IPS-15b (cell line): ENCODE measurements around the gene PSMD11.
"Not testable (repeated sequence)": the region's sequence is repeated elsewhere in the genome, so short reads cannot be mapped to it uniquely, and the experiment has no call there.

Experiments used
- H3K27me3 ChIP-seq: one replicate; pipeline ENCODE4 v1.6.1; 2013; ENCODE audit warnings: low read length; ENCODE audit not compliant: control insufficient read depth, insufficient read depth
- H3K36me3 ChIP-seq: one replicate; pipeline ENCODE4 v1.6.1; 2013; ENCODE audit warnings: low read length; ENCODE audit not compliant: control insufficient read depth, insufficient read depth
- H3K4me1 ChIP-seq: one replicate; pipeline ENCODE4 v1.6.1; 2013; ENCODE audit warnings: mild to moderate bottlenecking, low read length; ENCODE audit not compliant: control insufficient read depth, insufficient read depth
- H3K4me3 ChIP-seq: one replicate; pipeline ENCODE4 v1.5.1; 2013; ENCODE audit warnings: low read depth, low read length
- H3K9ac ChIP-seq: one replicate; pipeline ENCODE4 v1.6.1; 2013; ENCODE audit warnings: low read depth, mild to moderate bottlenecking, low read length
- H3K9me3 ChIP-seq: one replicate; pipeline ENCODE4 v1.6.1; 2013; ENCODE audit warnings: mild to moderate bottlenecking, low read length; ENCODE audit not compliant: control insufficient read depth, insufficient read depth

PSMD11 gene

GRCh38 chr17:32446949-32447348 lies 2.6 kb downstream of the PSMD11 start:
- Histone ChIP-seq H3K36me3 (peaks cover 10% of the 10 kb centered on the region), H3K4me1 (peaks cover 2% of the 10 kb centered on the region), H3K9ac (no peak overlapping the region), H3K4me3 (no peak overlapping the region), H3K27me3 (peaks cover 7% of the 10 kb centered on the region), H3K9me3 (no peaks in the 10 kb centered on the region)

DNA sequence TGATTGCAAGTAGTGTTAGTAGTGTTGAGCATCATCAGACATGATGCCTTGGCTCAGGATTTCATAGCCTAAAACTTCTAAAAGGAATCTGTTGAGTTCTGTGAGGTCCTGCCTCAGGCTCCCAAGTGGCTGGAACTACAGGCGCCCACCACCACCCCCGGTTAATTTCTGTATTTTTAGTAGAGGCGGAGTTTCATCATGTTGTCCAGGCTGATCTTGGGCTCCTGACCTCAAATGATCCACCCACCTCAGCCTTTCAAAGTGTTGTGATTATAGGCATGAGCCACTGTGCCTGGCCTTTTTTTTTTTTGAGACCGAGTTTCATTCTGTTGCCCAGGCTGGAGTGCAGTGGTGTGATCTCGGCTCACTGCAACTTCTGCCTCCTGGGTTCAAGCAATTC lies 5.7 kb downstream of the PSMD11 start:
- H3K27me3 ChIP-seq, result no peaks in the 10 kb centered on the region
- no peak overlapping the region for H3K4me3 ChIP-seq
- H3K9ac ChIP-seq, result no peak overlapping the region
- H3K36me3 ChIP-seq, result peaks cover 20% of the 10 kb centered on the region
- peaks cover 2% of the 10 kb centered on the region for H3K4me1 ChIP-seq
- H3K9me3 ChIP-seq, result no peaks in the 10 kb centered on the region

- peaks cover 24% of the 10 kb centered on the region for H3K36me3 ChIP-seq
- not testable (repeated sequence) for H3K27me3 ChIP-seq
Observed at GRCh38 chr17:32450379-32450778, 6.1 kb downstream of the PSMD11 start.

DNA sequence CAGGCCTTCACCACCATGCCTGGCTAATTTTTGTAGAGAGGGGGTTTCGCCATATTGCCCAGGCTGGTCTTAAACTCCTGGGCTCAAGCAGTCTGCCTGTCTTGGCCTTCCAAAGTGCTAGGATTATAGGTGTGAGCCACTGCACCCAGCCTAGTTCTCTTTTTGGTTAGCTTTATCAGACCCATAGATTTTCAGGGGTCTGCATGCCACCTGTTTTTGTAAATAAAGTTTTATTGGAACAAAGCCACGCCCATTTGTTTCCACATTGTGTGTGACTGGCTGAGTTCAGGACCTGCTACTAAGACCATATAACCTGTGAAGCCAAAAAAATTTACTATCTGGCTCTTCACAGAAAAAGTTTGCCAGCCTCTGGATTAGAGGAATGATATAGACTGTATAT lies 7.6 kb downstream of the PSMD11 start:
- Histone ChIP-seq H3K9ac (no peak overlapping the region), H3K36me3 (peaks cover 26% of the 10 kb centered on the region)

More at GRCh38 chr17:32450379-32450778, 6.1 kb downstream of the PSMD11 start:
- H3K4me3 ChIP-seq, H3K9me3 ChIP-seq, H3K9ac ChIP-seq, H3K4me1 ChIP-seq: not testable (repeated sequence)

GRCh38 chr17:32452281-32452680 lies 8.0 kb downstream of the PSMD11 start:
- no peaks in the 10 kb centered on the region for H3K9me3 ChIP-seq
- no peak overlapping the region for H3K4me3 ChIP-seq
- no peaks in the 10 kb centered on the region for H3K4me1 ChIP-seq
- H3K36me3 ChIP-seq, result peaks cover 30% of the 10 kb centered on the region
- no peak overlapping the region for H3K9ac ChIP-seq
- no peaks in the 10 kb centered on the region for H3K27me3 ChIP-seq

More for the DNA sequence above, 7.6 kb downstream of the PSMD11 start:
- Histone ChIP-seq H3K27me3 (no peaks in the 10 kb centered on the region), H3K4me3 (no peak overlapping the region), H3K9me3 (no peaks in the 10 kb centered on the region), H3K4me1 (no peaks in the 10 kb centered on the region)

GRCh38 chr17:32453370-32453769 lies 9.1 kb downstream of the PSMD11 start:
- Histone ChIP-seq H3K4me1 (no peaks in the 10 kb centered on the region), H3K27me3 (no peaks in the 10 kb centered on the region), H3K9me3 (no peaks in the 10 kb centered on the region), H3K36me3 (peaks cover 37% of the 10 kb centered on the region), H3K4me3 (no peak overlapping the region), H3K9ac (no peak overlapping the region)

GRCh38 chr17:32458371-32458770 lies 14.1 kb downstream of the PSMD11 start:
- H3K9me3 ChIP-seq, result no peaks in the 10 kb centered on the region
- no peak overlapping the region for H3K4me3 ChIP-seq
- H3K4me1 ChIP-seq, result no peaks in the 10 kb centered on the region
- no peak overlapping the region for H3K9ac ChIP-seq
- H3K36me3 ChIP-seq, result peaks cover 42% of the 10 kb centered on the region
- H3K27me3 ChIP-seq, result no peaks in the 10 kb centered on the region

DNA sequence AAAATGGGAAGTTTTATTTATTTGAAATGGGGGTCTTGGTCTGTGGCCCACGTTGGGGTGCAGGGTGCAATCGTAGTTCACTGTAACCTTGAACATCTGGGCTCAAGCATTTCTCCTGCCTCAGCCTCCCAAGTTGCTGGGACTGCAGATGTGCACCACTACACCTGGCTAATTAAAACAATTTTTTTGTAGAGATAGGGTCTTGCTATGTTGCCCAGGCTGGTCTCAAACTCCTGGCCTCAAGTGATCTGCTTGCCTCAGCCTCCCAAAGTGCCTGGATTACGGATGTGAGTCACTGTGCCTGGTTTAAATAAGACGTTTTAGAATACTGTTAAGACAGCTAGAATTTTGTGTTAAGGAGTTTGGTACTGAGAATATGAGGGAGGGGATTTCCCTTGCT lies 15.7 kb downstream of the PSMD11 start:
- H3K36me3 ChIP-seq, result peaks cover 36% of the 10 kb centered on the region
- H3K4me1 ChIP-seq, result no peaks in the 10 kb centered on the region
- no peaks in the 10 kb centered on the region for H3K9me3 ChIP-seq
- no peak overlapping the region for H3K9ac ChIP-seq
- no peaks in the 10 kb centered on the region for H3K27me3 ChIP-seq
- no peak overlapping the region for H3K4me3 ChIP-seq

DNA sequence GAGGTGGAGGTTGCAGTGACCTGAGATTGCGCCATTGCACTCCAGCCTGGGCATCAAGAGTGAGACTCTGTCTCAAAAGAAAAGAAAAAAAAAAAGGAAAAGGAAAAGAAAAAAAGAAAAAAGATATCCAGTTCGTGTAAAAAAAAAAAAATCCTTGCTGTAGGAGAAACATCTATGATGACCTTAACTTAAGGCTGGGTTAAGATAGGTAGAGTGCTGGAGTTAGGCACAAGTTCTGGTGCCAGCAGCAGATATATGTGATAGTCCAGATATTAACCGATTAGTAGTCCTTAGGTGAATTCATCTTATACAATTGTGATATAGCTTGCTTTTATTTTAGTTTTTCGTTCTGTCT lies 17.2 kb downstream of the PSMD11 start:
- Histone ChIP-seq H3K4me3 (no peak overlapping the region), H3K36me3 (peaks cover 32% of the 10 kb centered on the region), H3K4me1 (no peaks in the 10 kb centered on the region), H3K9me3 (no peaks in the 10 kb centered on the region), H3K27me3 (no peaks in the 10 kb centered on the region), H3K9ac (no peak overlapping the region)

GRCh38 chr17:32461853-32462617 lies 17.7 kb downstream of the PSMD11 start:
- peaks cover 30% of the 10 kb centered on the region for H3K36me3 ChIP-seq
- H3K9me3 ChIP-seq, result no peaks in the 10 kb centered on the region
- no peak overlapping the region for H3K9ac ChIP-seq
- H3K27me3 ChIP-seq, result no peaks in the 10 kb centered on the region
- H3K4me3 ChIP-seq, result no peak overlapping the region
- no peaks in the 10 kb centered on the region for H3K4me1 ChIP-seq

DNA sequence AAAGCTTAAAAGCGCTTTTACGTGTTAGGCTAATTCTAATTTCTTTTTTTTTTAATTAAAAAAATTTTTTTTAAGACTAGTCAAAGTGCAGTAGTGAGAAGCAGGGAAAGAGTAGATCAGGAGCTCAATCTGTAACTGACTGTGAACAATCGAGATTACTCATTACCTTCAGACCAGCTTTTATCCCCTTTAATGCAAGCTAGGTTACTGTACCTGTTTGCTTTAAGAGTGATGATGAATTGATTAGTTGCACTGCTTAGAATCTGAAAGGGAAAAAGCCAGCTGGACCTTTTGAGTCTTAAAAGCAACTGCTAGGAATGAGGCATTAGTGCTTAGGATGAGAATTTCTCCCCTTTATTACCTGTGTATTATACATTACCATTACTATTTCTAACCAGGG lies 19.0 kb downstream of the PSMD11 start:
- H3K36me3 ChIP-seq, result peaks cover 21% of the 10 kb centered on the region
- H3K9ac ChIP-seq, result no peak overlapping the region
- H3K27me3 ChIP-seq, result no peaks in the 10 kb centered on the region
- H3K9me3 ChIP-seq, result no peaks in the 10 kb centered on the region
- no peaks in the 10 kb centered on the region for H3K4me1 ChIP-seq
- H3K4me3 ChIP-seq, result no peak overlapping the region

DNA sequence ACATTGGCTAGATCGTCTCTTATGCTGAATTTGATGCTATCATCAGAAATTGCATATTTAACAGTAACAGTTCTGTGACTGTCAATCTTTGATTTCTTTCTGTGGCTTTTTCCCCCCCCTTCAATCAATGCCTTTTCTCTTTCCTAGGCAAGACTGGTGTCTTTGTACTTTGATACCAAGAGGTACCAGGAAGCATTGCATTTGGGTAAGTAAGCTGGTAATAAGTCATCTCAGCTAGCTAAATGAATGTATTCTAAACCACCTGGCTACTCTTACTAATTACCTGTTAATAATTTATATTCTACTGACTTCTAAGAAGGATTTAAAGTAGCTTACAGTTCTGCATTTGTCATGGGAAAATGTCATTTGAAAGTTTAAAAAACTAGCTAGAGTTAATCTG lies 20.1 kb downstream of the PSMD11 start:
- no peak overlapping the region for H3K4me3 ChIP-seq
- peaks cover 22% of the 10 kb centered on the region for H3K36me3 ChIP-seq
- H3K27me3 ChIP-seq, result no peaks in the 10 kb centered on the region
- no peak overlapping the region for H3K9ac ChIP-seq
- H3K9me3 ChIP-seq, result no peaks in the 10 kb centered on the region
- H3K4me1 ChIP-seq, result no peaks in the 10 kb centered on the region
